Measurements from ENCODE around the gene LY86. TPM values are rescaled to one million over a fixed set of nuclear protein-coding genes. Genes with fewer than 3 reads are reported as not detected.
A peak's percentile ranks its signal among the peaks of the same experiment; 100 is the strongest.

LY86 gene
- total RNA-seq, 2 donors from 2014 or later, result 0.91 to 1.3 TPM

DNA sequence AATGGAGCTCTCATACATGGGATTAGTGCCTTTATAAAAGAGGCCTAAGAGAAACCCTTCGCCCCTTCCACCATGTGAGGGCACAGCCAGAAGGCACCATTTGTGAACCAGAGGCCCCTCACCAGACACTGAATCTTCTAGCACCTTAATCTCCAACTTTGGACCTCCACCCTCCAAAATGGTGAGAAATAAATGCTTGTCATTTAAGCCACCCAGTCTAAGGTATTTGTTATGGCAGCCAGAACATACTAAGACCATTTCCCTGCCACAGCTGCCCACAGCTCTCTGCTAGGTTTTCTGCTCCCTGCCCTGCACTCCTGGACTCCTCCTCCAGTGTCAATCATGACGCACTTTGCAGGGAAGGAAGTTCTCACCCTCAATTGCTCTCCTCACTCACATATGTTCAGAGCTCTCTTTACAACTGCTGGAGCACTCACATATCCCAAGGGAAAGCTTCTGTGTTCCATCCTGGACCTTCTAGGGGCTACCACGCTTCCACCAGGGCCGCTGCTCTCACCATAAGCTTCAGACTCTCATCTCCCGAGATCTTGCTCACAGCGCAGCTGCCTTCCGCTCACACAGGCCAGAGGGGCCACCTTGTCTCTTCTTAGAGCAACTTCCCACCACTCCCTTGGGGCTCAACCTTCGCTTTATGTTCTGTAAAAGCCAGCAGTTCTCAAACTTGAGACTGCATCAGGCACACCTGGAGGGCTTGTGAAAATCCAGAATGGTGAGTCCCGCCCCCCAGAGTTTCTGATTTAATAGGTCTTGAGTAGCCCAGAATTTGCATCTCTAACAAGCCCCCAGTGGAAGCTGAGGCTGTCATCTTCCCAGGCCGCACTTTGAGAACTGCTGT is 1.6 kb upstream of the LY86 start:
- Histone ChIP-seq H3K9me3 (no peaks in the 10 kb centered on the region), H3K27ac (no peak overlapping the region), H3K4me3 (no peak overlapping the region), H3K27me3 (no peaks in the 10 kb centered on the region), H3K36me3 (no peaks in the 10 kb centered on the region), H3K4me1 (no peaks in the 10 kb centered on the region), H3K9ac (ENCODE audit: low read depth in 2 of 2, low read length in 2 of 2) (no peak overlapping the region)
- intact Hi-C loops (cut with DNase I), result no loop called here
- no peak for DNase-seq
- TF ChIP-seq, protein P1, sequence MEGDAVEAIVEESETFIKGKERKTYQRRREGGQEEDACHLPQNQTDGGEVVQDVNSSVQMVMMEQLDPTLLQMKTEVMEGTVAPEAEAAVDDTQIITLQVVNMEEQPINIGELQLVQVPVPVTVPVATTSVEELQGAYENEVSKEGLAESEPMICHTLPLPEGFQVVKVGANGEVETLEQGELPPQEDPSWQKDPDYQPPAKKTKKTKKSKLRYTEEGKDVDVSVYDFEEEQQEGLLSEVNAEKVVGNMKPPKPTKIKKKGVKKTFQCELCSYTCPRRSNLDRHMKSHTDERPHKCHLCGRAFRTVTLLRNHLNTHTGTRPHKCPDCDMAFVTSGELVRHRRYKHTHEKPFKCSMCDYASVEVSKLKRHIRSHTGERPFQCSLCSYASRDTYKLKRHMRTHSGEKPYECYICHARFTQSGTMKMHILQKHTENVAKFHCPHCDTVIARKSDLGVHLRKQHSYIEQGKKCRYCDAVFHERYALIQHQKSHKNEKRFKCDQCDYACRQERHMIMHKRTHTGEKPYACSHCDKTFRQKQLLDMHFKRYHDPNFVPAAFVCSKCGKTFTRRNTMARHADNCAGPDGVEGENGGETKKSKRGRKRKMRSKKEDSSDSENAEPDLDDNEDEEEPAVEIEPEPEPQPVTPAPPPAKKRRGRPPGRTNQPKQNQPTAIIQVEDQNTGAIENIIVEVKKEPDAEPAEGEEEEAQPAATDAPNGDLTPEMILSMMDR (IDR thresholded peaks at IDR 0.05), result no peak

DNA sequence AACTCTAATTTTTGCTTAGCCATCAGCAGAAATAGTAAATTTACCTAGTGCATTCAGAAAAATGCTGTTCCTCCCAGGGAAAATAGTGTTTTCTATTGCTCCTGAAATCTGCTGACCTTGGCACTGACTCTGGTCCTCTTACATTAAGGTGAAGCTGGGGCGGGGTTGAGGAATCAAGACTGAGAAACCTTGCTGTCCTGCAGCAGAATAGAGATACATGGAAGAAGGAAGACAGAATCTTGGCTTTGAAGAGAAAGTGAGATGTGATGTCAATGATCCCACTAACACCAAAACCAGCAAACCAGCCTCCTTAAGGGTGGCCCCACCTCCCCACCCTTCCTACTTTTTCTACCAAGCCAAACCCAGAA is 840 bp upstream of the LY86 start:
- Histone ChIP-seq H3K27me3 (no peaks in the 10 kb centered on the region), H3K9me3 (no peaks in the 10 kb centered on the region), H3K9ac (ENCODE audit: low read depth in 2 of 2, low read length in 2 of 2) (no peak overlapping the region), H3K36me3 (no peaks in the 10 kb centered on the region), H3K4me3 (no peak overlapping the region), H3K4me1 (no peaks in the 10 kb centered on the region), H3K27ac (no peak overlapping the region)
- intact Hi-C loops (cut with DNase I), result no loop called here
- no peak for DNase-seq
- TF ChIP-seq, protein P1 (IDR thresholded peaks at IDR 0.05), result no peak

DNA sequence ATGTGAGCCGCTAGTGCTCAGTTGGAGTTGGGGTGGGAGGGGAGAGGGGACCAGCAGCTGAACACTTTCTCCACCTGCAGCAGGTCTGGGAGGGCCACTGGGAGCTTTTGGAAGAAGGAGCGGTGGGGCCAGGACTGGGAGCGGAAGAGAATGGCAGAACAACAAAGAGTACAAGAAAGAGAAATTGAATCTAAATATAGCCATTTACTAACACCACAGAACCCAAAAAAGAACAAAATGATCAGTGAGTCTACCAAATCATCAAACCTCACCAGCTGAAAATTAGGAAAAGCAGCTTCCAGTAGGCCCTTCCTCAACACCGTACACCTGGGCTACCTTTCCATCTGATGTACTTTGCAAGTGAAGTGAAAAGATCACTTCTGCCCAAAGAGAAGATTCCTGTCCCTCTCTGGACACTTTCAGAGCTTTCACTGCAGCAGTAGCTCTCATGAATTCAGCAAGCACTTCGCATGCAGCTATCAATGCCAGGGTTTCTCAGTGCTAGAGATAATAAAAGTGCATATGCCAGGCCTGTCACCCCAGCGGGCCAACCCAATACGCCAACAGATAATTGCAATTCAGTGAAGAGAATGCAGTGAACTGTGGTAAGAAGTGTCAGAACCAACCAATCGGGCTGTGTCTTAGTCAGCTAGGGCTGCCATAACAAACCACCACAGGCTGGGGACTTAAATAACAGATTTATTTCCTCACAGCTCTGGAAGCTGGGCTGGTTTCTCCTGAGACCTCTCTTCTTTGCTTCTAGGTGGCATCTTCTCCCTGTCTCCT is 597 bp downstream of the LY86 start:
- Histone ChIP-seq H3K27me3 (no peaks in the 10 kb centered on the region), H3K4me1 (no peaks in the 10 kb centered on the region), H3K9ac (ENCODE audit: low read depth in 2 of 2, low read length in 2 of 2) (no peak overlapping the region), H3K36me3 (no peaks in the 10 kb centered on the region), H3K27ac (peak overlapping the region; percentile 7), H3K4me3 (peak overlapping the region; percentile 1), H3K9me3 (no peaks in the 10 kb centered on the region)
- TF ChIP-seq, protein P1 (IDR thresholded peaks at IDR 0.05), result no peak
- intact Hi-C loops (cut with DNase I), result no loop called here
- DNase-seq, result no peak

DNA sequence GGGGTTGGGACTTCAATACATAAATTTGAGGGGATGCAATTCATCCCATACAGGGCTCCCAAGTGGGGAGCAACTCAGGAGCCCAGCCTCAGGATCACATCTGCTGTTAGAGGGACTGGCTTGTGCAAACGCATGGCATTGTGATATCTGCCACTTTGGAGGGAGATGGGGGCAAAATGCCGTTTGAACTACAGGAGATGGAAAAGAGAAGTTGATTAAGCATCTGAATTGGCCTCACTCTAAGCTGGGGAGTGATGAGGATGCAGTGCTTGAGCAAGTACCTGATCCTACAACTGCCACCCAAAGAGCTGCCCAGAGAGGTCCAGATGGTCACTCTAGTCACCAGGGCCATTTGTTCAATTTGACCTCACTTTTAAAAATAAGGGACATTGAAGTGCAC is 2.0 kb downstream of the LY86 start:
- Histone ChIP-seq H3K27me3 (no peaks in the 10 kb centered on the region), H3K36me3 (no peaks in the 10 kb centered on the region), H3K4me3 (no peak overlapping the region), H3K9ac (ENCODE audit: low read depth in 2 of 2, low read length in 2 of 2) (no peak overlapping the region), H3K27ac (no peak overlapping the region), H3K4me1 (no peaks in the 10 kb centered on the region), H3K9me3 (no peaks in the 10 kb centered on the region)
- intact Hi-C loops (cut with DNase I), result no loop called here
- TF ChIP-seq, protein P1 (IDR thresholded peaks at IDR 0.05), result no peak
- DNase-seq, result no peak

DNA sequence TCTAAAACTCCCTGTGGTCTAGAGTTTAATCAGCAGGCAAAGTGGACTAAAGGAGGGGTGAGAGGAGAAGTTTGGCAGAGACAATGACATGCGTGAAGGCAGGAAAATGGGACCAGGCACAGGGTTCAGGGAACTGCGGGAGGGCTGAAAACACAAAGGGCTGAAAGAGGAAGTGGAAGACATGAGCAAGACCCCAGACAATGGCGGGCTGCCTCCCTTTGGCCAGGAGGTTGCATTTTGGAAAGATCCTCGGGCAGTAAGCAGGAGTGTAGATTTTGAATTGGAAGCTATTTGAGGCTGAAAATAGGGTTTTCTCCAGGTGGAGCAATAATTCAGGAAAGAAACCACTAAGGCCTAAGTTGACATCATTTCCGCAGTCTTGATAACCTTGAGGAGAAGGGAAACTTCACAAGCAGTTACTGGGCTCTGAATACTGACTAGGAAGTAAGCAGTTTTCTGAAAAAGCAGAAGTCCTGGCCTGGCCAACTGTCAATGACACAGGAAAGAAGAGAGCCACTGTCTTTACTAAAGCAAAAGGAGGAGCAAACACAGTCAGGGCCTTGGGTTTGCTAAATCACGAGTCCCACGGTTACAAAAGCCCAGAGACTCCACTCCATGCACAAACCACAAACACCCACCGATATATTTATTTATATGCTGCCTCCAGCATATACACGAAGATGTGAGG is 3.4 kb downstream of the LY86 start:
- Histone ChIP-seq H3K4me3 (no peak overlapping the region), H3K9me3 (no peaks in the 10 kb centered on the region), H3K4me1 (no peaks in the 10 kb centered on the region), H3K36me3 (no peaks in the 10 kb centered on the region), H3K27me3 (no peaks in the 10 kb centered on the region), H3K9ac (ENCODE audit: low read depth in 2 of 2, low read length in 2 of 2) (no peak overlapping the region), H3K27ac (peak overlapping the region; percentile 4)
- DNase-seq, result no peak
- intact Hi-C loops (cut with DNase I), result no loop called here
- TF ChIP-seq, protein P1 (IDR thresholded peaks at IDR 0.05), result no peak
